Panc1 (cell line): Measurements from ENCODE around the gene TMEM108.

ENCODE experiments used
- CTCF ChIP-seq: fragments of 450-650 bp; IDR thresholded peaks from 2 replicates; pipeline ENCODE4 v1.5.1; 2017; ENCODE audit warnings: mild to moderate bottlenecking
- SIN3A ChIP-seq: IDR thresholded peaks from 2 replicates; pipeline ENCODE4 v1.6.1; 2012; ENCODE audit warnings: low read depth, mild to moderate bottlenecking, low read length, moderate library complexity, borderline replicate concordance; ENCODE audit not compliant: insufficient read depth
- TCF7L2 ChIP-seq: IDR thresholded peaks from 2 replicates; pipeline ENCODE4 v1.6.1; 2011; ENCODE audit warnings: mild to moderate bottlenecking, low read depth, low read length, inconsistent platforms
- TF ChIP-seq, protein P1 (sequence below), 2 experiments: IDR thresholded peaks; 2 replicates each; pipeline ENCODE4 v1.6.1; 2011 to 2012; ENCODE audit warnings: low read depth in 2 of 2, control low read depth in 1 of 2, low read length in 1 of 2, mild to moderate bottlenecking in 1 of 2, moderate library complexity in 1 of 2; ENCODE audit not compliant: insufficient read depth in 1 of 2

DNA sequence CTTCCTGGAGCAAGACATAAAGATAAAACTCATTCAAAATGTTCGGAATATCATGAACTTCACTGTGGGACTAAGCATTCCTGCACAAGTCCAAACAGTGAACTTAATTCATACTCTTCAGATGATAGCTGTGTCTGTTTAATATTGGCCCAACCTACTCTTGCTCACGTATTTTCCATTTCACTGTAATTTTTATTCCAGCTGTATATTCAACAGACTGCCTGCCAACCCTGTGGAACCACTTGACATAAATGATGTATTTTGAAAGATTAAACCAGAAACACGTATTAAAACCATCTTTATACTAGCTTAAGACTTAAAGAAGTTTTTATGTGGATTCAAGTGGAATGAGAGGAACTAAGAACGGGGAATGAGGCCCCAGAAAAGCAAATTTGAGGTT is 172.5 kb downstream of the TMEM108 start:
- TF ChIP-seq CTCF (no peak), SIN3A (no peak), TCF7L2 (no peak)
- TF ChIP-seq, protein P1, sequence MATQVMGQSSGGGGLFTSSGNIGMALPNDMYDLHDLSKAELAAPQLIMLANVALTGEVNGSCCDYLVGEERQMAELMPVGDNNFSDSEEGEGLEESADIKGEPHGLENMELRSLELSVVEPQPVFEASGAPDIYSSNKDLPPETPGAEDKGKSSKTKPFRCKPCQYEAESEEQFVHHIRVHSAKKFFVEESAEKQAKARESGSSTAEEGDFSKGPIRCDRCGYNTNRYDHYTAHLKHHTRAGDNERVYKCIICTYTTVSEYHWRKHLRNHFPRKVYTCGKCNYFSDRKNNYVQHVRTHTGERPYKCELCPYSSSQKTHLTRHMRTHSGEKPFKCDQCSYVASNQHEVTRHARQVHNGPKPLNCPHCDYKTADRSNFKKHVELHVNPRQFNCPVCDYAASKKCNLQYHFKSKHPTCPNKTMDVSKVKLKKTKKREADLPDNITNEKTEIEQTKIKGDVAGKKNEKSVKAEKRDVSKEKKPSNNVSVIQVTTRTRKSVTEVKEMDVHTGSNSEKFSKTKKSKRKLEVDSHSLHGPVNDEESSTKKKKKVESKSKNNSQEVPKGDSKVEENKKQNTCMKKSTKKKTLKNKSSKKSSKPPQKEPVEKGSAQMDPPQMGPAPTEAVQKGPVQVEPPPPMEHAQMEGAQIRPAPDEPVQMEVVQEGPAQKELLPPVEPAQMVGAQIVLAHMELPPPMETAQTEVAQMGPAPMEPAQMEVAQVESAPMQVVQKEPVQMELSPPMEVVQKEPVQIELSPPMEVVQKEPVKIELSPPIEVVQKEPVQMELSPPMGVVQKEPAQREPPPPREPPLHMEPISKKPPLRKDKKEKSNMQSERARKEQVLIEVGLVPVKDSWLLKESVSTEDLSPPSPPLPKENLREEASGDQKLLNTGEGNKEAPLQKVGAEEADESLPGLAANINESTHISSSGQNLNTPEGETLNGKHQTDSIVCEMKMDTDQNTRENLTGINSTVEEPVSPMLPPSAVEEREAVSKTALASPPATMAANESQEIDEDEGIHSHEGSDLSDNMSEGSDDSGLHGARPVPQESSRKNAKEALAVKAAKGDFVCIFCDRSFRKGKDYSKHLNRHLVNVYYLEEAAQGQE (IDR thresholded peaks at IDR 0.05; ENCODE audit: insufficient read depth in 1 of 2, low read depth in 2 of 2, low read length in 1 of 2), result no peak
